Mesenteric fat pad (tissue), 1 donor: Measurements from ENCODE around the gene CREB1. TPM values are rescaled to one million over a fixed set of nuclear protein-coding genes. Genes with fewer than 3 reads are reported as not detected.

ENCODE experiments used
- DNase-seq: peaks from one replicate; pipeline ENCODE4 v3.0.0-alpha.2; 2020; ENCODE audit warnings: low spot score
- total RNA-seq: library from RNA; stranded (reverse); fragmentation: NEBNext Ultra II Directional; extraction: Animal tissue kit (Norgen Biotek cat#: 25700); gene quantifications from one replicate; pipeline ENCODE4 v1.2.1, GENCODE V29; 2021
- donor health status: DM: yes; HTN: yes; CAD: no.

CREB1 gene
- total RNA-seq, 1 donor from 2014 or later = 76.8 TPM

DNA sequence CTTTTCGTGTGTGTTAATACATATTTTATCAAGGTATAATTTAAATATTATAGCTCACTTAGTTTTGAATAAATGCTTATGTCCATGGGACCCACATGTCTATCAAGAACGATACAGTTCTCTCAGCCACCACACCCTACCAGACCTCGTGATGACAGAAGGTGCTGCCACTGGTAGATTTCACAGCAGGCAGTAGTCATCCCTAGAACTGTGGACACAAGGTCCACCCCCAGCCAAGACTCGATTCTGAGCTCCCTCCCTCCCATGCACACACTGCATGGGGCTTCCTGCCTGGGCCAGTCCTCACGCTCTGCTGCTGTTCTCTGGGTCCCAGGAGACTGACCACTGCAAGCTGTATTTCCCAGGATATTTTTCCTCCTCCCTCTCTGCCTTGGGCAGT, 26.5 kb upstream of the CREB1 start:
- no peak for DNase-seq

DNA sequence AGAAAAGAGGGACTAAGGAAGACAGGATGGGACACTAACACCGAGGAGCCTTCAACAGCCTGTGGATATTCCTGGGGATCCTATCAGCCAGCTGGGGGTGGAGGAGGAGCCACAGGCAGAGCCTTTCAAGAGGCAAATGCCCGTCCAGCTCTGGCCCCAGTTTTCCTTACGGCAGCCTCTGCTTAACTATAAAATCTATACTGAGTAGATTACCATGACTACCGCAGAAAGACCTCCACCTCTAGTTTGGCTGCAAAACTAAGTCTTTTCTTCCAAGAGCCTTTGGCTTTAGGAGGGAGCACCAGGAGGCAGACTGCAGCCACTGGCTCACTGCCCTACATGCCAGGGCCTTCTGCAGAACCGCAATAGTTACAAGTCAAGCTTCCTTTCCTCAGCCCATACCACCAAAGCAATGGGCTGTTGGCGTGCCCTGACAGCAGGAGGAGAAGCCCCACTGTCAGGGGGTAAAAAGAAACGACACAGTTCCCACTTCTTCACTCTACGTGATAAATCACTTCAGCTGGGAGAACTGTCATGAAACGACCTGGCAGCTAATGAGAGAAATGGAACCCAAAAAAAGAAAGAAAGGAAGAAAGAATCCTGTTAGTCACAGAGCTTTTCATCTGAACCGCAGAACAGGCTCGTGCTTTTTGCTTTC, 25.1 kb upstream of the CREB1 start:
- no peak for DNase-seq

DNA sequence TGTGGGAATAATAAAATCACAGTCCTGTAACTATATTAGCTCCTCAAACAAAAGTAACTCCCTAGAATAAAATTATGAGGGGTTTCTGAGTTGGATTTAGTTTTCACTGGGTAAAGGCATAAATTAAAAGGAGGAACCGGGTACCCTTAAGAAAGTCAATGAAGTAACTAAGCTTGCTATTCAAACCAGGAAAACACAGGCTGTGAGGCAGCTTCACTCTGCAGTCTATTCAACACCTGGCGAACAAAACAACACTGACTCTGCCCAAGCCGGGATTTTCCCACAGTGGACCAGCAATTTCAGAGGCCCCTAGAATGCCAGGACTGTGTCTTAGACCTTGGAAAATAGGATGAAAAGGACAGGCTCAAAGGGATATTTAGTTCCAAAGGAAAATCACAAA, 24.6 kb upstream of the CREB1 start:
- DNase-seq = no peak

DNA sequence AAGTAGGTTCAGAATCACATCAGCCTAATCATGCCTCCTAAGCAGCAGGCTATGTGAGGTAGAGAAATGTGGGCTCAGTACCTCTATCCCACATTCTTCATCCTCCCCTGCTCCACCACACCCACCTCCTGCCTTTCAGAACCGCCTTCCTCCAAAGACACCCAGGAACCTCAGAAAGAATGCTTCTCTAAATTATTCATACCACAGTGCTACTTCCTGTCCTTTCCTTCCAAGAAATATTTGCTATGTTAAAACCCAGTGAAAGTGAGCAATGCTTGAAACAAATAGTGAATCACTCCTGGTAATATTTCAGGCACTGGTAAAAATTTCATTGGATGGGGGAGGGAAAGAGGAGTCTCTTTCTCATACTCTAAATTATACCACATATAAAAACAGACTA, 24.0 kb upstream of the CREB1 start:
- DNase-seq = no peak

DNA sequence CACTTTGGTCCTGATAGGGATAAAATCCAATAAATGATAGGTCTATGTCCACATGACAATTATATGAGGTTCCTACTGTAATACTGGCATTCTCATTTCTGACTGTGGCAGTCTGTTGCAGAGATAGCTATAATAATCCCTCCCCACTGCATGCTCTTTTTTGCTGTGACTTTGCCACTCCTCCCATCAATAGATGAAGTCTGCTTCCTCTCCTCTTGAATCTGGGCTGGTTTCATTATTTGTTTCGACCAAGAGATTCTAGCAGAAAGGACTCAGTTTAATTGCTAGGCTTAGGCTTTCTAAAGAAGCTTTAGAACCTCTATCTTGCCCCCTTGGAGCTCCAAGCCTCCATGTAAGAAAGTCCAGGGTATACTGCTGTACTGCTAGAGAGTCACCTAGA, 23.3 kb upstream of the CREB1 start:
- DNase-seq = no peak

DNA sequence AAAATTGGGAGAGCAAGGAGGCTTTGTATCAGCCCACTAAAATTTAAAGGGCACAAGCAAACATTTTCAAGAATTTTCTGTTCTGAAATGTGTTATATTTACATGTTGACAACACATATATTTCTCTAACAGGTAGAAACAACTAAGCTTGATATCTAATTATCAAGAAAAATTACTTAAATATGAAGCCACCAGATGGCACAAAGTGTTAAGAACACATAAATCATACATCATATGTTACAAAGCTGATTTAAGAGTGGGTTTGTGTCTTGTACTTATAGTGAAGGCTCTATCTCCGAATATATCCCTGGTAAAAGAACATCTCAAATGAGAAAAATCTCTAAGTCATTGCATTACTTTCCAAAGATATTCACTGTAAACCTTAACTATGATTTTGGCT, 19.6 kb upstream of the CREB1 start:
- DNase-seq = no peak

DNA sequence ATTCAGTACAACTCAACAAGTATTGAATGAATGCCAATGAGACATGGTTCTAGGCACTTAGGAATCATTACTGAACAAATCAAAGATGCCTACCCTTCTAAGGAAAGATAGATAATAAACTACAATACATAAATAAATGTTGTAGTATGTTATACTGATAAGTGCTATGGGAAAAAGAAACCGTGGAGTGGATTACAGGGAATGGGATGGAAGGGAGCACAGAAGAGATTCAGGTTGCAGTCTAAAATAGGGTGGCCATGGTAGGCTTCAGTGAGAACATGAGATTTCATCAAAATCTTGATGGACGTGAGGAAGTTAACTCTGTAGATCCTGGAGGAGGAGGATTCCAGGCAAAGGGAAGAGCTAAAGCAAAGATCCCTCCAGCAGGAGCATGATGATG, 17.9 kb upstream of the CREB1 start:
- DNase-seq = no peak

DNA sequence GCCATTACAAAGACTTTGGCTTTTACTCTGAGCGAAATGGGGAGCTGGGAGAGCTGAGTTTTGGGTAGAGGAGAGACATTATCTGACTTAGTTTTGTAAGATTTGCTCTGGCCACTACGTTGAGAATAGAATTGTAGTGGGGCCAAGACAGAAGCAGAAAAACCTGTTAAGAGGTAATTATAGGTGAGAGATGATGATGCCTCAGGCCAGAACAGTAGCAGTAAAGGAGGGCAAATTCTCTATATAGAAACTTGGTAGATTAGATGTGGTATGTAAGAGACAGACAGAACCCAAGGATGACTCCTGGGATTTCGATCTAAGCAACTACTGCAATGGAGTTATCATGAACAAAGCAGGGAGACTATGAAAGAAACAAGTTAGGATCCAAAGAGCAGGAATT, 17.4 kb upstream of the CREB1 start:
- no peak for DNase-seq

DNA sequence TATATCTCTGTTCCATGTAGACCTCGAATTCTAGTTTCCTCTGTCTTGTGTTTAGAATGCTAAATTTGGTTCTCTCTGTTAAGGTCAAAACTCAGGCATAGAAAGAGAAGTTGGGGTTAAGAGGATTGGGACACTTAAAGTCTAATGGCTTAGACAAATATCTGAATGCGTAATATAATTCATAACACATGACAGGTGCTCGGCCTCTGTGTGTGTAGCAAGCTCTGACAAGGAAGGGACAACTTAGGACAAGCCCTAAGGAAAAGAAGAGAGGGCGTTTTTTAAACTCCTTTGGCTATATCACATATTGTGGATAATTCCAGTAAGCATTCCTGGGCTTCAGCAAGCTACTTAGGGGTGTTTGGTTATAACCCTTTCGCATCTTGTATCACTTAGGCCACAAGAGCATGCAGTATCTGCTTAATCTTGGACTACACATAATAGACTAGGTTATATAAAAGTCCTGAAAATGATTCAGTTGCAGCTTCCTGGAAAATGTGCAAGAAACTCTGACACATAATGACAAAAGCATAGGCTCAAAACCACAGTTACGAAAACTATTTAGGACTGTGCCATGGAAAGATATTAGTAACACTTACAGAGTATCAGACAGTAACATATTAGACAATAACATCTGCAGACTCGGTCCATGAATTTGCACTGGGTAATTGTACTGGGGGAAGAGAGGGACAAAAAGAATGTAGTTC, 16.1 kb upstream of the CREB1 start:
- no peak for DNase-seq

DNA sequence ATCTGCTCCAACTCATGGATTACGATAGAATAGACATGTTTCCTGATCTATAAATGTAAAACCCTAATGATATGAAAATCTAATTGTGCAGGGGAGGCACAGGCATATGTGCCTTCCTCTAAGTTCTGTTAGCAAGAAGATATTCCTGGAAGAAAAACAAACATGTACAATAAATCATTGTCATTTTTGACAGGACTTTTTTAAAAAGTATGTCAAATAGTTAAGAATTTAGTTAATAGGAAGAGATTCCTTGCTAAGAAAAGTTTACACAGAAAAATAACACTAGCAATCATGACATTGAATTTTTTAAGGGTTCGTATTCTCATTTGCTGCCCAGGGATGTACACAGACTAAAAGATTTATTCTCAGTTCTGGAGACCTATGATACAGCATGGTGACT, 15.3 kb upstream of the CREB1 start:
- DNase-seq = no peak

DNA sequence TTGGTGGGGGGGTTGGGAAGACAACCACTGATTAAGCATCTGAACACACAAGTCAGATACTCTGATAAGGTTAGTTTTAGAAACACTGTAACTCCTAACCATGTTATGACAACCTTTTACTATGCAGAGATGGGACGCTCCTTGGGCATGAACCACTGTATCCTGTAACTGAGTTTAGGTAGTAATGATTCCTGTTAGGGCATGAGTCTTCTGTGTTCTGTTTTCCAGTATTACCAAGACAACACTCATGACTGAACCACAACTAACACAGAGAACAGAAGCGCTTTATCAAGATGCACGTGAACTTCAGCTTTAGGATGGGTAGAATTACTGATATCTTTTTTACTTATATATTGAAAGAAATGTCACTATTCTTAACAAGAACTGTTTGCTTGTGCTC, 14.1 kb upstream of the CREB1 start:
- no peak for DNase-seq

DNA sequence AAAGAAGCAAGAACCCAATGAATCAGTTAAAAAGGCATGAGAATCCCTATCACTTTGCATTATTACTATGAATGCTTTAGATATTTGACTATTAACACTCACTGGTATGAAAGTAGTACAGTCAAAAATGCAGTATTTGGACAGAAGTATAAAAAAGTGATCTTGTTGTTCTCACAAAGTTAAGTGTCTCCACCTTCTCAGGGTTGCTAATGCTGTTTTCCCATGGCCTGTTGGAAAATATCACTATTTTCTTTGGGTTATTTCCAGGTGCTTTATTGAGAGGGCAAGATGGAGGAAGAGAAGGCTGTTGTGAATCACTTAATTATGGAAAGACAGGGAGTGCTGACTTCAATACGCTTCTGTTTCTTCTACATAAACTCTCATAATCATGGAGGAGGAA, 13.6 kb upstream of the CREB1 start:
- no peak for DNase-seq

DNA sequence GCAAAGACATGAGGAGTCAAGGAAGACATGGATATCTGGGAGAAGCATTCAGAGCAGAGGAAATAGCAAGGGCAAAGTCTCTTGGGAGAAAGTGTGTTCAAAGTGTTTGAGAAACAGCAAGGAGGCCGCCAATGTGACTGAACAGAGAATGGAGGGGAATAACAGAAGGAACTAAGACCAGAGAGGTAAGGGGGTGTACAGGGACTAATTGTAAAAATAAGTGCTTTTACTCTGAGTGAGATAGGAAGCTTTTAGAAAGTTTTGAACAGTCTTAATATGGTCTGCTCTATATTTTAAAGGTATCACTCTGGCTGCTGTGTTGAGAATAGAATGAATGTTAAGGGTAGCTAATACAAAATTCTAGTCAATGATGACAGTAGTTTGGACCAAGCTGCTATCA, 6.8 kb upstream of the CREB1 start:
- no peak for DNase-seq

DNA sequence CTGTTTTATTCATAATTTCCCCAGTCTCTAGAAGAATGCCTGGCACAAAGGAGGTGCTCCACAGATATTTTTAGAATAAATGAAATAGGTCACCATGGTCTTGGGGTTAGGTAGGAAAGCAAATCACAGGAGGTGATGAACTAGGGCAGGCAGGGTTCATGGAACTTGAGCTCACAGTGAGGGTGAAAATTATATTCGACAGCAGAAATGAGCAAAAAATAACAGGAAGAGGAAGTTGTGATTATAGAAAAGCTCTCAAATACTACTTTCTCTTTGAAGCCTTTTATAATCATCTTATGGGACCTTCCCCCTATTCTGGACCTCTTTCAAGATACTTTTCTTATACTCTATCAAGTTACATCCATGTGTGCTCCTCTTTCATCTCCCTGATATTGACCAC, 4.5 kb upstream of the CREB1 start:
- DNase-seq = no peak

DNA sequence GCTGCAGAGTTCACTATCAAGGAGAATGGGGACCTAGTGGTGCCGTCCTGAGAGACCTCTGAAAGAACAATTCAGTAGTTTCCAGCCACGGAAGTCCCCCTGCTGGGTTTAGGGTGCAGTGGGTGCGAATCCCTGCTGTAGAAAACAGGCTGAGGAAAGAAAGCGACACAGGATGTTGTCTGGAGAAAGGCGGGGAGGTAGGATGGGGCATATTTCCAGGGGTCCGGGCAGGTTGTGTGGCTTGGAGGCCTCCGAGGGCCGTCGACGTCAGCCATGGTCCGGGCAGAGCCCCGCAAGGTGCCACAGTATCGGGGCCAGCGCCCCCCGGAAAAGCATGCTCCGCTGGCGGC, 807 bp upstream of the CREB1 start:
- no peak for DNase-seq

DNA sequence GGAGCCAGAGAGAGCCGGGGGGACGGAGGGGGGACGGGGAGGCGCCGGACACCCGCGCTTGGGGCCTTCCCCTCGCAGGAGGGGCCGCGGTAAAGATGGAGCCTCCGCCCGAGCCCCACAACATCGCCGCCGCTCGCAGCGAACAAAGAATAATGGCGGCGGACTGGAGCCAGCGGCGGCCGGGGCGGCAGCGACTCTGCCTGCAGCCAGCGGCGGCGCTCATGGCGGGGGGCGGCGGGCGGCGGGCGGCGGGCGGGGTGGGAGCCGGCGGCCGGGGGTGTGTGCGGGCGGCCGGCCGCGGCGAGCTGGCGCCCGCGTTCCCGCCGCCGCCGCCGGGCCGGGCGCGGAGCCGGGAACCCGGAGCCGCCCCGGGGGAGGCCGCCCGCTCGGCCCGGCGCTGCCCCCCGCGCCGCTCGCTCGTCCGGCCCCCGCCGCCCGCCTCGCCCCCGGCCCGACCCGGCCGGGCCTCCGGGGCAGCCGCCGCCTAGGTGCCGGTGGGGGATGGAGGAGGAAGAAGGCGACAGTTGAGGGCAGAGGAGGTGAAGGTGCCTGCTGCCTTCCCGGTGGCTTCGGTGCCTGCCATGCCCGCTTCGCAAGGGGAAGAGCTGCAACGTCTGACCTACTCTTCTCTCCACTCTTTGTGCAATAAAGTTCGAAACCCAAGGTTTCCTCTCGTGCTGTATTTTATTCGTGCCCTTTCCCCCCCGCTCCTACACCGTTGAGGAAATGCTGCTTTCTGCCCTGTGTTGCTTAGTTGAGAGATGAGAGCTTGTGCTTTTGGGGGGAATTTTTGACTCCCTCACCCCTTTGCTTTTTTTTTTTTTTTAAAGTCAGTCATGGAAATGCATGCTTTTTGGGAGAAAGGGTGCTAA, 634 bp downstream of the CREB1 start:
- DNase-seq = no peak

DNA sequence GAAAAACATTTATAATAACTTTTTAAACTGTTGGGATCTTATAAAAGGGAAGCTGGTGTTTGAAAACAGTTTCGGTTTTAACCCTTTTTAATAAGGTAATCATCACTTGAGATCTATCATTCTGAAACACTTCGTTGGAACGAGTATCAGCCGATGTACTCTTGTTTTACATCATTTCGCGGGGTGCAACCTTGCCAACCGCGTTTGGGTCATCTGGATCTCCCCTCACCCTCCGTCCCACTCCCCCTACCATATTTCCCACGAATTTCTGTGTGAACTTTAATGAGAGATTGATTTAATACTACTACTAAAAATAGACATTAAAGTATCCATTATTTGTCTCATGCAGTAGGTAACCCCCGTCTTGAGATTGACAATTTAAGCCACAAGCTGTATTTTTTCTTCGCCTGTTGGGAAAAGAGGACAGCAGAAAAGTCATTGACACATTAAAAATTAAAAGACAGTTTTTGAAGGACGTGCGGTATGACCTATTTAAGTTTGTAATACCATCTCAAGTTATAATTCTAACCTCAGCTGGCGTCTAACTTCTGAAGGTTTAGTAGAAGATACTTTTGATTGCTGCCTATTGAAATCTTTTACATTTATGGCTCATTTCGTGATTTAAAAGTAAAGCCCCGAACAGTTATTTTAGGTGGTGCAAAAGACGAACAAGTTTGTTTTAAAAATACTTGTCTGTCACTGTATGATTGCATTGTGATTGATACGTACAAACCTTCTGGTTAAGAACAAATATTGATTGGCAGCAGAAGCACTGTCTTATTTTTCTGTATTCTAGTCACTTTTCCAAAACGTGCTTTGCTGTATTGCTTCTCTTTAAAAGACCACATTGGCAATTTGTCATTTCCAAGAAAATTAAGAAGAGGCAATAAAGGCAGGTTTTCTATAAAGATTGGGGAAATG, 1.5 kb downstream of the CREB1 start:
- DNase-seq = no peak

DNA sequence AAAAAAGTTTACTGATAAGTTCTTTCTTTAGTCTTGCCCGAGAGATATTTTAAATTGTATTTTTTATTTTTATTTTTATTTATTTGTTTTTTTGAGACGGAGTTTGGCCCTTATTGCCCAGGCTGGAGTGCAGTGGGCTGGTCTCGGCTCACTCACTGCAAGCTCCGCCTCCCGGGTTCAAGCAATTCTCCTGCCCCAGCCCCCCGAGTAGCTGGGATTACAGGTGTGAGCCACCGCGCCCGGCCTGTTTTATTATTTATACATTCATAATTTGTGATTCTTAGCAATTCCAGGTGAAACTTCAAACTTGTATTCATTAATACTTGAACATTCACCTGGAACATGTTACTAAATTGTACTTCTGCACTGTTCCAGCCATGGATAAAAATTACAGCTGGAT, 2.9 kb downstream of the CREB1 start:
- no peak for DNase-seq

DNA sequence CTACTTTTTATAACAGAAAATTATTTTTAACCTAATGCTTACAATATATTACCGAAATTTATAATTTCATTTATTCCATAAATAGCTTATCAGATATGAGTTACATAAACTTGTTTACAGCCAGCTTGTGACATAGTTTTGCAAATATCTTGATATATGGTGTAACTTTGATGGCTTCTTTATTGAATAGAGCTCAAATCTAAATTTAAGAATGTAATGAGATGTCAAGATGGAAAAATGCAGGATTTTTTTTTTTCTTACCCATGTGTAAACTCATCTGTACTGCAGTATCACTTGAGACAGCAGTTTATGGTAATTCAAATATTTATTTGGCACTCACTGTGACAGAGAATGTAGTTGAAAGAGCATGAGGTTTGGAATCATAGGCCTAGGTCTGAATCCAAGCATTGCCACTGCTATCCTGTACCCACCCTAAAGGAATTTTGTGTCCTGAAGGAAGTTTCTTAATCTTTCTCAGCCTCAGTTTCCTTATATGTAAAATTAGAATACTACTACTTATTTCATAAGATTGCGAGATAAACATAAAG, 3.8 kb downstream of the CREB1 start:
- DNase-seq = no peak

DNA sequence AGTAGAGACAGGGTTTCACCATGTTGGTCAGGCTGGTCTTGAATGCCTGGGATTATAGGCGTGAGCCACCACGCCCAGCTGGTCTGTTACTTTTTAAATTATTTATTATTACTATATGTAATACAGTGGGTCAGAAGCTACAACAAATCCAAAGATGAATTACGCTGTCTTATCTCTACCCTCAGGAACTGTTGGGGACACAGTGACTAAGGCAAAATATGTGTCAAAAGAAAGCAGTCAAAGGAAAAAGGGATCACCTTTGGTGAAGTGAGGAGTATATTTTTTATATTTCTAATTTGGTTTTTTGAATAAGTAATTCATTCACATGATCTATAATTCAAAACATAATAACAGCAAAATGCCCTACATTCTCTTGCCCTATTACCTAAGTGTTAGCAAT, 4.7 kb downstream of the CREB1 start:
- no peak for DNase-seq

DNA sequence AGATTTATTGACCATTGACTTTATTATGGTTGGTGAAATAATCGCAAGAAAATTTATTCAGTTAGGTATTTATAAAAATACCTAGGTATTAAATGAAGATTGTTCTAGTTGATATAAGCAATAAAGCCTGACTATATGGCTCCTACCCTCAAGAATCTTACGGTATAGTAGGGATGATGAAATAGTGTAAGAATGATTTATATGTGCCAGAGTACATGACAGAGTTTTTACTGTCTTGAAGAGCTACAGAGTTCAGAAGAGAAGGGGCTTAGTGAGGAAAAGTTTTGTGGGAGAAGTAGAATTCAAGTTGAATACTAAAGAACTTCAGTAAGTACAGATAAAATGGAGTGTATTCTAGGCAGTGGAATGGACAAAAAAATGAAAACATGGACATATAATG, 9.7 kb downstream of the CREB1 start:
- DNase-seq = no peak
